Keratinocyte (primary cell): ENCODE results near the gene LRRC46.

Experiments
- EZH2 ChIP-seq: IDR thresholded peaks from one replicate; pipeline ENCODE4 v1.6.1; 2012; ENCODE audit warnings: inconsistent platforms, mild to moderate bottlenecking, low read length, moderate library complexity
- TF ChIP-seq, protein P1 (sequence below), 3 experiments: IDR thresholded peaks in 1 of 3; conservative IDR thresholded peaks in 1 of 3; optimal IDR thresholded peaks in 1 of 3; 2 replicates in 2 of 3; 3 replicates in 1 of 3; pipeline versions ENCODE3 to v1.5.1; 2011; ENCODE audit warnings: low read length in 3 of 3, mild to moderate bottlenecking in 3 of 3, moderate library complexity in 2 of 3, control low read depth in 1 of 3, inconsistent platforms in 1 of 3; ENCODE audit not compliant: insufficient read depth in 2 of 3; ENCODE audit errors: extremely low read depth in 1 of 3

DNA sequence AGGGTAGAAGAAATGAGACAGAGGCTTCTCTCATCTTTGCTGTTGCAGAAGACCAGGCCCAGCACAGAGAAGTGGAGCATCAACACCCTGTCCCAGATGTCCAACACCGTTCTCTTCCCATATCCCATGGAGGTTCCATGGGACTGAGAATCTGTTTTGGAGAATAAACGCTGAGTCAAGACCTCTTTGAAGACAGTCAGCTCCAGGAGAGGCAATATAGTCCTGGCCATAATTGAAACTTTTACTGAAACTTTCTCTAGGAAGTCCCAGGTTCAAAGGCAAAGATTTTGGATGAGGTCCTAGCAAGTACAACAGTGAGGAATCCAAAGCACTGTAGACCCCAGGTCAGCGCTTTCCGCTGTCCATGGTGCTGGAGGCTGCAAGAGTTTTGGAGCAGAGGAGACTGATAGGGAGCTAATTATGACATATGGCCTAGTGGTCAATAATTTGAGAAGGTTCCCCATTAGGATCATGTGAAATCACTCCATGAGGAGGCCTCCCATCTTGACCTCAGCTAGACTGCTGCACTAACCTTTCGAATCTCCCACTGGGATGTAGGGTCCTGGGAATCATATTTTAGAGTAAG, 45.8 kb upstream of the LRRC46 start:
- TF ChIP-seq, protein P1, sequence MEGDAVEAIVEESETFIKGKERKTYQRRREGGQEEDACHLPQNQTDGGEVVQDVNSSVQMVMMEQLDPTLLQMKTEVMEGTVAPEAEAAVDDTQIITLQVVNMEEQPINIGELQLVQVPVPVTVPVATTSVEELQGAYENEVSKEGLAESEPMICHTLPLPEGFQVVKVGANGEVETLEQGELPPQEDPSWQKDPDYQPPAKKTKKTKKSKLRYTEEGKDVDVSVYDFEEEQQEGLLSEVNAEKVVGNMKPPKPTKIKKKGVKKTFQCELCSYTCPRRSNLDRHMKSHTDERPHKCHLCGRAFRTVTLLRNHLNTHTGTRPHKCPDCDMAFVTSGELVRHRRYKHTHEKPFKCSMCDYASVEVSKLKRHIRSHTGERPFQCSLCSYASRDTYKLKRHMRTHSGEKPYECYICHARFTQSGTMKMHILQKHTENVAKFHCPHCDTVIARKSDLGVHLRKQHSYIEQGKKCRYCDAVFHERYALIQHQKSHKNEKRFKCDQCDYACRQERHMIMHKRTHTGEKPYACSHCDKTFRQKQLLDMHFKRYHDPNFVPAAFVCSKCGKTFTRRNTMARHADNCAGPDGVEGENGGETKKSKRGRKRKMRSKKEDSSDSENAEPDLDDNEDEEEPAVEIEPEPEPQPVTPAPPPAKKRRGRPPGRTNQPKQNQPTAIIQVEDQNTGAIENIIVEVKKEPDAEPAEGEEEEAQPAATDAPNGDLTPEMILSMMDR (optimal IDR thresholded peaks at IDR 0.05 in 1 of 3, IDR thresholded peaks at IDR 0.05 in 1 of 3, conservative IDR thresholded peaks at IDR 0.05 in 1 of 3; ENCODE audit: extremely low read depth in 1 of 3, insufficient read depth in 2 of 3, low read length in 3 of 3), result no peak
- no peak for TF ChIP-seq EZH2
